Measurements from ENCODE around the gene WDR27.

- TF ChIP-seq GATA2 (IDR thresholded peaks at IDR 0.05; ENCODE audit: low read depth, low read length) (no peak), GATA3 (IDR thresholded peaks at IDR 0.05; ENCODE audit: low read depth, low read length) (no peak)
Measured at GRCh38 chr6:169650959-169651292, 50.9 kb downstream of the WDR27 start.
